ENCODE results near the gene LGALS16.

DNA sequence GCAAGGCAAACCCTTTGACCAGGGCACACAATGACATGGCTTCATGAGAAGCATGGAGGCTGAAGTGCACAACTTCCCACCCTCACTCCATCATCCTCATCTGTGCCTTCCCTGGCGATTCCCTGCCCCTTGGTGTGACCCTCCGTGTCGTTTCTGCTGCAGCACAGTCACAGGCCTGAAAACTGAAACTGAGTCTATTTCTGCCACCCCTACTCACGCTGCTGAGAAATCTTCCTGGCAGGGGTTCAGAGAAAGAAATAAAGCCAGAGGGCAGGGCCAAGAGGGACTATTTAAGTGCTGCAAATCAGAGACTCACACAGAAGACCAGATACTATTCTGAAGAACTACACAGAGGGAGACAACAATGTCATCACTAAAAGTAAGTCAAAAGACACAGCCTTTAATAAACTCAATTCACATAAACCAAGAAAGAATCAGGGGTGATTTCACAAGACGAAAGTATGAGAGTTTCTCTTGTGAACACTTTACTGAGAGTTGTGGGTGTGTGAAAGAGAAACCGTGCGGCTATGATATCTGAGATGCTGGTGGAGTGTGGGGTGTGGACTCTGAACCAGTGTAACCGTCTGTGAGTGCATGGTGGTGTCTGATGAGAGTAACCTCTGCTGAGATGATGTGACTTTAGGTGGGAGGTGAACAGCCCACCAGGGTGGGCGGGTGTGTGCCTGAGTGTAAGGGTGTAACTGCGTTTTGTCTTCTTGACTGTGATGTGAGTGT, 23.5 kb downstream of the LGALS16 start:
- TF ChIP-seq, protein P1, sequence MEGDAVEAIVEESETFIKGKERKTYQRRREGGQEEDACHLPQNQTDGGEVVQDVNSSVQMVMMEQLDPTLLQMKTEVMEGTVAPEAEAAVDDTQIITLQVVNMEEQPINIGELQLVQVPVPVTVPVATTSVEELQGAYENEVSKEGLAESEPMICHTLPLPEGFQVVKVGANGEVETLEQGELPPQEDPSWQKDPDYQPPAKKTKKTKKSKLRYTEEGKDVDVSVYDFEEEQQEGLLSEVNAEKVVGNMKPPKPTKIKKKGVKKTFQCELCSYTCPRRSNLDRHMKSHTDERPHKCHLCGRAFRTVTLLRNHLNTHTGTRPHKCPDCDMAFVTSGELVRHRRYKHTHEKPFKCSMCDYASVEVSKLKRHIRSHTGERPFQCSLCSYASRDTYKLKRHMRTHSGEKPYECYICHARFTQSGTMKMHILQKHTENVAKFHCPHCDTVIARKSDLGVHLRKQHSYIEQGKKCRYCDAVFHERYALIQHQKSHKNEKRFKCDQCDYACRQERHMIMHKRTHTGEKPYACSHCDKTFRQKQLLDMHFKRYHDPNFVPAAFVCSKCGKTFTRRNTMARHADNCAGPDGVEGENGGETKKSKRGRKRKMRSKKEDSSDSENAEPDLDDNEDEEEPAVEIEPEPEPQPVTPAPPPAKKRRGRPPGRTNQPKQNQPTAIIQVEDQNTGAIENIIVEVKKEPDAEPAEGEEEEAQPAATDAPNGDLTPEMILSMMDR (IDR thresholded peaks at IDR 0.05), result no peak
- no peak for TF ChIP-seq POLR2A (IDR thresholded peaks at IDR 0.05)

Measured in Peyer's patch (tissue), 4 donors.